ENCODE measurements around the gene GRHL1. TPM values are rescaled to one million over a fixed set of nuclear protein-coding genes. Genes with fewer than 3 reads are reported as not detected.

The GRHL1 gene
- total and polyA plus RNA-seq, 2 donors (not counting 3 experiments of a cell fraction or from before 2014, with no cell fraction given): 0.37 to 1.1 TPM

DNA sequence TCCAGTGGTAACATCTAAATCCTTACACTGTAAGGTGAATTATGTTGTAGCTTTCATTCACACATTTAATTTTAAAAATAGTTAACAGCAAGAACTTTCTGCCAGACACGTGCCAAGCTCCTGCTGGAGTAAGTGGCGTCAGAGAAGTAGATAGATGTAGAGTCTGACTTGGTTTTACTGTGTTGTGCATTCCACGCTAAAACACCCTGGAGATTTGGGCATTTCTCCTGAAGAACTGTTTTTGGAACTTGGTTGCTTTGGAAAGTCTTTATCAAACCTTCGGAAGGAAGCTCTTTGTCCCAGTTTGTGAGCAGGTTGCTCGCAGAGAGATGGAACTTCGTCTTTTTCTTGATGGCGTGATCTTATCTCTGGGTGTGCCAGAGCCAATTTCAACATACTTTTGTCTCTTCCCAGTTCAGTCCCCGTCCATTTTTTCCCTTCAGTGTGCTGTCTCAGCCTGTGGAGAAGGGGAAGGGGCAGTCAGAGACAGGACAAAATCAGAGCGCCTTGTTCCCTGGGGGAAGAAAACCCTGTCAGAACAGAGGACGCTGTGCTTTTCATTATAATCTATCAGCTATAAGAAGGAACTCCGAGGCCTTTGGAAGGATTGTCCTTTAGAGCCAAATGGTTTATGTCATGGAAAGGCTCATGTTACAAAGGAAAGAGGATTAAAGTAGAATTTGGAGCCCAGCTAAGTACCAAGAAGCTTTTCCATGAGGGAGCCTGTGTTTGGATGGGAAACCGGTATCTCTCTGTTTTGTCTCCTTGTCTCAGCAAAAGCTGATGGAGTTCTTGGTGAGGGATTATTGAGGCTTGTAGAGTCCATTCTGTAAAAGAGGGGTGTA, 18.9 kb downstream of the GRHL1 start:
- Histone ChIP-seq H3K36me3 (ENCODE audit: control insufficient read depth in 2 of 2, extremely low read depth in 1 of 2, insufficient read depth in 2 of 2, low read length in 2 of 2) (no peaks in the 10 kb centered on the region), H2AFZ (ENCODE audit: low read depth, low read length) (no peak overlapping the region), H3K9ac (replicated peaks; ENCODE audit: extremely low read depth, insufficient read depth, low read length) (no peak overlapping the region), H4K20me1 (replicated peaks; ENCODE audit: control insufficient read depth, extremely low read depth, insufficient read depth, low read length) (no peaks in the 10 kb centered on the region), H3K27me3 (ENCODE audit: control insufficient read depth in 2 of 2, insufficient read depth in 2 of 2, low read length in 2 of 2) (no peaks in the 10 kb centered on the region), H3K4me1 (ENCODE audit: control insufficient read depth, extremely low read depth, insufficient read depth, low read length) (peaks cover 24% of the 10 kb centered on the region), H3K4me3 (replicated peaks in 1 of 3; ENCODE audit: insufficient read depth in 1 of 3, low read depth in 1 of 3, low read length in 3 of 3) (no peak overlapping the region), H3K79me2 (ENCODE audit: control insufficient read depth, insufficient read depth, low read length) (no peaks in the 10 kb centered on the region), H3K4me2 (ENCODE audit: insufficient read depth, low read length) (no peak overlapping the region), H3K9me3 (replicated peaks; ENCODE audit: control insufficient read depth, insufficient read depth, low read length) (no peaks in the 10 kb centered on the region), H3K9me1 (replicated peaks; ENCODE audit: control insufficient read depth, extremely low read depth, insufficient read depth, low read length) (no peaks in the 10 kb centered on the region), H3K27ac (ENCODE audit: insufficient read depth, low read depth, low read length) (no peak overlapping the region)
- POLR2A ChIA-PET: no interaction called here
- TF ChIP-seq, protein P1, sequence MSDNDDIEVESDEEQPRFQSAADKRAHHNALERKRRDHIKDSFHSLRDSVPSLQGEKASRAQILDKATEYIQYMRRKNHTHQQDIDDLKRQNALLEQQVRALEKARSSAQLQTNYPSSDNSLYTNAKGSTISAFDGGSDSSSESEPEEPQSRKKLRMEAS (IDR thresholded peaks at IDR 0.05; ENCODE audit: insufficient read depth, insufficient read length): no peak
- TF ChIP-seq POLR2A (IDR thresholded peaks at IDR 0.05; ENCODE audit: low read depth, low read length) (no peak), JUN (IDR thresholded peaks at IDR 0.05; ENCODE audit: borderline replicate concordance, insufficient read depth, insufficient read length, low read depth) (no peak), MYC (IDR thresholded peaks at IDR 0.05; ENCODE audit: low read depth, low read length) (no peak), EZH2 (IDR thresholded peaks at IDR 0.05; ENCODE audit: borderline replicate concordance, low read depth, low read length, severe bottlenecking) (no peak), FOS (IDR thresholded peaks at IDR 0.05; ENCODE audit: borderline replicate concordance, insufficient read depth, low read length) (no peak)
- intact Hi-C loops (cut with micrococcal nuclease): no loop called here
- DNase-seq (ENCODE audit: low read depth, low spot score) (no peak), FAIRE-seq (no peak)
- BruUV-seq (replicated peaks): no TSS peak
- dilution Hi-C loops (cut with MboI; ENCODE audit: extremely low pct_ligation_motif_present, low sequenced_read_pairs): loop anchor here (25.0 kb wide), 1 partner anchor 158 kb away; no protein-coding TSS in a partner anchor
- CTCF ChIA-PET: interaction anchor here (0.7 to 1.9 kb wide), 4 partner anchors 8 to 157 kb away, joined by 3 to 12 read pairs (median 3); no protein-coding TSS in a partner anchor

All from endothelial cell of umbilical vein (primary cell).